GM18499 (cell line): ENCODE results near the gene ESR1.
"Not testable (repeated sequence)": the region's sequence is repeated elsewhere in the genome, so short reads cannot be mapped to it uniquely, and the experiment has no call there.

ENCODE experiments used
- ATAC-seq: cut with Tn5 transposase; IDR thresholded peaks from one replicate; pipeline ENCODE4 v1.9.1; 2021; ENCODE audit warnings: moderate number of reproducible peaks; ENCODE audit not compliant: insufficient read depth, unreplicated experiment

The ESR1 gene

GRCh38 chr6:152034631-152035030 is 227.1 kb downstream of the ESR1 start:
- no peak for ATAC-seq

- ATAC-seq = no peak
Measured at GRCh38 chr6:152046118-152046517, 238.6 kb downstream of the ESR1 start.

- no peak for ATAC-seq
Measured at GRCh38 chr6:152048921-152049320, 241.4 kb downstream of the ESR1 start.

GRCh38 chr6:152049502-152049901 is 242.0 kb downstream of the ESR1 start:
- ATAC-seq = no peak

GRCh38 chr6:152050451-152051195 is 243.1 kb downstream of the ESR1 start:
- ATAC-seq = no peak

- ATAC-seq = no peak
Measured at GRCh38 chr6:152052061-152052460, 244.6 kb downstream of the ESR1 start.

GRCh38 chr6:152053332-152053731 is 245.8 kb downstream of the ESR1 start:
- no peak for ATAC-seq

- no peak for ATAC-seq
Measured at GRCh38 chr6:152054441-152054840, 247.0 kb downstream of the ESR1 start.

GRCh38 chr6:152055517-152055916 is 248.0 kb downstream of the ESR1 start:
- ATAC-seq = no peak

GRCh38 chr6:152057832-152058498 is 250.5 kb downstream of the ESR1 start:
- ATAC-seq = no peak

GRCh38 chr6:152059909-152060308 is 252.4 kb downstream of the ESR1 start:
- no peak for ATAC-seq

- no peak for ATAC-seq
Measured at GRCh38 chr6:152062476-152062875, 255.0 kb downstream of the ESR1 start.

- ATAC-seq = no peak
Measured at GRCh38 chr6:152063170-152063921, 255.9 kb downstream of the ESR1 start.

- no peak for ATAC-seq
Measured at GRCh38 chr6:152068622-152069261, 261.3 kb downstream of the ESR1 start.

- ATAC-seq = no peak
Measured at GRCh38 chr6:152070556-152070955, 263.1 kb downstream of the ESR1 start.

- ATAC-seq = no peak
Measured at GRCh38 chr6:152071318-152071717, 263.8 kb downstream of the ESR1 start.

- ATAC-seq = no peak
Measured at GRCh38 chr6:152071843-152072242, 264.4 kb downstream of the ESR1 start.

- ATAC-seq = not testable (repeated sequence)
Measured at GRCh38 chr6:152076242-152076641, 268.8 kb downstream of the ESR1 start.

GRCh38 chr6:152078001-152078400 is 270.5 kb downstream of the ESR1 start:
- no peak for ATAC-seq

GRCh38 chr6:152078804-152079203 is 271.3 kb downstream of the ESR1 start:
- no peak for ATAC-seq

GRCh38 chr6:152085451-152085921 is 278.0 kb downstream of the ESR1 start:
- no peak for ATAC-seq
